HepG2 (cell line): ENCODE measurements around the gene HOXA13. TPM values are rescaled to one million over a fixed set of nuclear protein-coding genes. Genes with fewer than 3 reads are reported as not detected.
A peak's percentile ranks its signal among the peaks of the same experiment; 100 is the strongest.

ENCODE experiments used
- BORCS8-MEF2B ChIP-seq: sonication (generic); formaldehyde crosslinking; IDR thresholded peaks from 2 replicates; pipeline ENCODE4 v1.8.0; 2022; ENCODE audit warnings: mild to moderate bottlenecking, missing genetic modification reagents
- DPF2 ChIP-seq: sonication (generic); formaldehyde crosslinking; IDR thresholded peaks from 2 replicates; pipeline ENCODE4 v1.4.0; 2020; ENCODE audit warnings: mild to moderate bottlenecking, low read depth, missing genetic modification reagents, borderline replicate concordance
- HNF4G ChIP-seq, 2 experiments: sonication (generic) in 1 of 2; formaldehyde crosslinking in 1 of 2; IDR thresholded peaks; 2 replicates each; pipeline versions ENCODE4 v1.4.0 to v1.6.1; 2011 to 2020; ENCODE audit warnings: borderline replicate concordance in 2 of 2, low read depth in 2 of 2, mild to moderate bottlenecking in 2 of 2, low read length in 1 of 2, missing genetic modification reagents in 1 of 2, moderate library complexity in 1 of 2
- JUND ChIP-seq: sonication (generic); formaldehyde crosslinking; IDR thresholded peaks from 2 replicates; pipeline ENCODE4 v1.8.0; 2022; ENCODE audit warnings: mild to moderate bottlenecking, missing genetic modification reagents
- KAT8 ChIP-seq: IDR thresholded peaks from 2 replicates; pipeline ENCODE4 v1.6.1; 2016; ENCODE audit warnings: missing genetic modification reagents, missing compliant biosample characterization
- MBD4 ChIP-seq: IDR thresholded peaks from 2 replicates; pipeline ENCODE4 v1.6.1; 2012; ENCODE audit warnings: low read length, inconsistent platforms, borderline replicate concordance
- POLR2AphosphoS2 ChIP-seq: IDR thresholded peaks from 2 replicates; pipeline ENCODE4 v1.6.1; 2011; ENCODE audit warnings: low read depth, low read length, improper control_type of control experiment
- TEAD3 ChIP-seq: optimal IDR thresholded peaks from 2 replicates; pipeline ENCODE3; 2016; ENCODE audit warnings: borderline replicate concordance
- ZKSCAN8 ChIP-seq: IDR thresholded peaks from 2 replicates; pipeline ENCODE4 v1.6.1; 2016; ENCODE audit warnings: borderline replicate concordance, missing genetic modification reagents, missing compliant biosample characterization
- ZNF20 ChIP-seq: sonication (generic); formaldehyde crosslinking; IDR thresholded peaks from 2 replicates; pipeline ENCODE4 v1.4.0; 2020; ENCODE audit warnings: mild to moderate bottlenecking, moderate library complexity, missing genetic modification reagents
- ZNF34 ChIP-seq: sonication (generic); formaldehyde crosslinking; IDR thresholded peaks from 2 replicates; pipeline ENCODE4 v1.4.0; 2020; ENCODE audit warnings: mild to moderate bottlenecking, missing genetic modification reagents, borderline replicate concordance
- ZSCAN30 ChIP-seq: sonication (generic); formaldehyde crosslinking; IDR thresholded peaks from 2 replicates; pipeline ENCODE4 v1.5.0; 2020; ENCODE audit warnings: mild to moderate bottlenecking, missing genetic modification reagents
- polyA plus RNA-seq, 8 experiments: library from polyadenylated mRNA; depleted of rRNA in 3 of 8; stranded (reverse) in 7 of 8; unstranded in 1 of 8; fragments of >200 nt; fragmentation: Illumina TruSeq in 4 of 8; extraction: Trizol in 4 of 8; gene quantifications; 2 replicates each; pipeline versions ENCODE4 v1.2.1 to v1.2.3, GENCODE V29; 2011 to 2016; ENCODE audit warnings: low read depth in 4 of 8, missing spikeins in 1 of 8, mixed read lengths in 1 of 8; ENCODE audit not compliant: insufficient read depth in 1 of 8
- total RNA-seq, 5 experiments: library from RNA; depleted of rRNA; stranded (reverse); fragments of >200 nt; fragmentation: Illumina TruSeq; extraction: Trizol; gene quantifications; 2 replicates each; pipeline ENCODE4 v1.2.3, GENCODE V29; 2016; ENCODE audit warnings: low read depth in 1 of 5
- TF ChIP-seq, protein P1 (sequence below): sonication (generic); formaldehyde crosslinking; IDR thresholded peaks from 2 replicates; pipeline ENCODE4 v1.5.1; 2020; ENCODE audit warnings: mild to moderate bottlenecking, missing genetic modification reagents, moderate library complexity
- TF ChIP-seq, protein P2 (sequence below): sonication (generic); formaldehyde crosslinking; IDR thresholded peaks from 2 replicates; pipeline ENCODE4 v1.4.0; 2020; ENCODE audit warnings: missing genetic modification reagents
- TF ChIP-seq, protein P3 (sequence below): sonication (generic); formaldehyde crosslinking; IDR thresholded peaks from 2 replicates; pipeline ENCODE4 v1.4.0; 2020; ENCODE audit warnings: missing genetic modification reagents, borderline replicate concordance
- TF ChIP-seq, protein P4 (sequence below): sonication (generic); formaldehyde crosslinking; IDR thresholded peaks from 2 replicates; pipeline ENCODE4 v1.4.0; 2020; ENCODE audit warnings: mild to moderate bottlenecking, missing genetic modification reagents
- TF ChIP-seq, protein P5 (sequence below): sonication (generic); formaldehyde crosslinking; IDR thresholded peaks from 2 replicates; pipeline ENCODE4 v1.4.0; 2020; ENCODE audit warnings: missing genetic modification reagents

HOXA13 gene
- total and polyA plus RNA-seq, 2 of the 13 experiments (the other 11 are each of a cell fraction or from before 2014, with no cell fraction given) = 0.01 to 0.04 TPM

DNA sequence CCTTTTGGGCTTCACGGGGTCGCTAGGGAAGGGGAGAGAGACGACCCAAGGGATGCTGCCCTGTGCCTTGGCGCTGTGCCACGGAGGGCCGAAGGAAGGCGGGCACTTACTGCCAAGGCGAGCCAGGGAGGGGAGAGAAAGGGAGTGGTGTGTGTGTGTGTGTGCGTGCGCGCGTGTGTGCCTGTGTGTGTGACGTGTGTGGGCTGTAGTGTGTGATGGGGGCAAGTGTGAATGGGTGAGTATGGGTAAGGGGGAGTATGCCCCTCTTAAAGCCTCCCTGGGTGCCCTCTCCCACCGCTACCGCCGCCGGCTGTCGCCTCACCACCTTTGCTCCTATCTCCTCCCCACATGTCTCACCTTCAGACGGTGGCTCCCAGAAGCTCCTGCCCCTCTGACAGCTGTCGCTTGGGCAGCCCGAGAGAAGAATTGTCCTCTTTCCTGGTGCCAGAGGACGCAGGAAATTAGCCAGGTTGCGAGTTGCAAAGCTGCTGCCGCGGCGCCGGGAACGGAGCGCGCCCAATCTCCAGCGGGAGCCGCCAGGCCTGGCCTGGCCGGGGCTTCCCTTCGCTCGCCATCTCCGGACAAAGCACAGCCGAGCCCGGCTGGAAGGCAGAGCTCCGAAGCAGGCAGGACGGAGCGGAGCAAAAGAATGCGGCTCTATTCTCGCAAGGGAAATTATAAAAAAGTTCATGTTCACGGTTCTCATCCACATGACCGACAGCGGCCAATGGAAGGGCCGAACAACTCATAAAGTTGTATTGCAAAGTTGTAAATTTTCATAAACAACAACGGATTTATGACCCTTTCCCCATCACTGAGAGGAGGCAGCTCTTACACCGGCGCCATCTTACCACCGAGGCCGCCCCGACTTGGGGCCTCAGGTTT lies 47.7 kb downstream of the HOXA13 start, which contains the start of gene HOXA3 (continued):
- TF ChIP-seq, protein P1, sequence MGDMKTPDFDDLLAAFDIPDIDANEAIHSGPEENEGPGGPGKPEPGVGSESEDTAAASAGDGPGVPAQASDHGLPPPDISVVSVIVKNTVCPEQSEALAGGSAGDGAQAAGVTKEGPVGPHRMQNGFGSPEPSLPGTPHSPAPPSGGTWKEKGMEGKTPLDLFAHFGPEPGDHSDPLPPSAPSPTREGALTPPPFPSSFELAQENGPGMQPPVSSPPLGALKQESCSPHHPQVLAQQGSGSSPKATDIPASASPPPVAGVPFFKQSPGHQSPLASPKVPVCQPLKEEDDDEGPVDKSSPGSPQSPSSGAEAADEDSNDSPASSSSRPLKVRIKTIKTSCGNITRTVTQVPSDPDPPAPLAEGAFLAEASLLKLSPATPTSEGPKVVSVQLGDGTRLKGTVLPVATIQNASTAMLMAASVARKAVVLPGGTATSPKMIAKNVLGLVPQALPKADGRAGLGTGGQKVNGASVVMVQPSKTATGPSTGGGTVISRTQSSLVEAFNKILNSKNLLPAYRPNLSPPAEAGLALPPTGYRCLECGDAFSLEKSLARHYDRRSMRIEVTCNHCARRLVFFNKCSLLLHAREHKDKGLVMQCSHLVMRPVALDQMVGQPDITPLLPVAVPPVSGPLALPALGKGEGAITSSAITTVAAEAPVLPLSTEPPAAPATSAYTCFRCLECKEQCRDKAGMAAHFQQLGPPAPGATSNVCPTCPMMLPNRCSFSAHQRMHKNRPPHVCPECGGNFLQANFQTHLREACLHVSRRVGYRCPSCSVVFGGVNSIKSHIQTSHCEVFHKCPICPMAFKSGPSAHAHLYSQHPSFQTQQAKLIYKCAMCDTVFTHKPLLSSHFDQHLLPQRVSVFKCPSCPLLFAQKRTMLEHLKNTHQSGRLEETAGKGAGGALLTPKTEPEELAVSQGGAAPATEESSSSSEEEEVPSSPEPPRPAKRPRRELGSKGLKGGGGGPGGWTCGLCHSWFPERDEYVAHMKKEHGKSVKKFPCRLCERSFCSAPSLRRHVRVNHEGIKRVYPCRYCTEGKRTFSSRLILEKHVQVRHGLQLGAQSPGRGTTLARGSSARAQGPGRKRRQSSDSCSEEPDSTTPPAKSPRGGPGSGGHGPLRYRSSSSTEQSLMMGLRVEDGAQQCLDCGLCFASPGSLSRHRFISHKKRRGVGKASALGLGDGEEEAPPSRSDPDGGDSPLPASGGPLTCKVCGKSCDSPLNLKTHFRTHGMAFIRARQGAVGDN (CRISPR knock-in tag) = peak; percentile 39; the same call in 1 of the 2 replicates
- TF ChIP-seq, protein P2, sequence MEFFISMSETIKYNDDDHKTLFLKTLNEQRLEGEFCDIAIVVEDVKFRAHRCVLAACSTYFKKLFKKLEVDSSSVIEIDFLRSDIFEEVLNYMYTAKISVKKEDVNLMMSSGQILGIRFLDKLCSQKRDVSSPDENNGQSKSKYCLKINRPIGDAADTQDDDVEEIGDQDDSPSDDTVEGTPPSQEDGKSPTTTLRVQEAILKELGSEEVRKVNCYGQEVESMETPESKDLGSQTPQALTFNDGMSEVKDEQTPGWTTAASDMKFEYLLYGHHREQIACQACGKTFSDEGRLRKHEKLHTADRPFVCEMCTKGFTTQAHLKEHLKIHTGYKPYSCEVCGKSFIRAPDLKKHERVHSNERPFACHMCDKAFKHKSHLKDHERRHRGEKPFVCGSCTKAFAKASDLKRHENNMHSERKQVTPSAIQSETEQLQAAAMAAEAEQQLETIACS (CRISPR knock-in tag) = no peak
- TF ChIP-seq KAT8 (no peak), BORCS8-MEF2B (CRISPR knock-in tag) (no peak), DPF2 (CRISPR knock-in tag) (no peak), JUND (CRISPR knock-in tag) (no peak), TEAD3 (CRISPR knock-in tag) (no peak), ZKSCAN8 (no peak), POLR2AphosphoS2 (no peak), ZNF20 (CRISPR knock-in tag) (no peak), ZNF34 (CRISPR knock-in tag) (no peak), ZSCAN30 (CRISPR knock-in tag) (no peak), HNF4G (IDR thresholded peaks at IDR 0.05; ENCODE audit: borderline replicate concordance, low read depth, low read length) (no peak), HNF4G (CRISPR knock-in tag; IDR thresholded peaks at IDR 0.05; ENCODE audit: borderline replicate concordance, low read depth) (no peak), MBD4 (no peak)
- TF ChIP-seq, protein P3, sequence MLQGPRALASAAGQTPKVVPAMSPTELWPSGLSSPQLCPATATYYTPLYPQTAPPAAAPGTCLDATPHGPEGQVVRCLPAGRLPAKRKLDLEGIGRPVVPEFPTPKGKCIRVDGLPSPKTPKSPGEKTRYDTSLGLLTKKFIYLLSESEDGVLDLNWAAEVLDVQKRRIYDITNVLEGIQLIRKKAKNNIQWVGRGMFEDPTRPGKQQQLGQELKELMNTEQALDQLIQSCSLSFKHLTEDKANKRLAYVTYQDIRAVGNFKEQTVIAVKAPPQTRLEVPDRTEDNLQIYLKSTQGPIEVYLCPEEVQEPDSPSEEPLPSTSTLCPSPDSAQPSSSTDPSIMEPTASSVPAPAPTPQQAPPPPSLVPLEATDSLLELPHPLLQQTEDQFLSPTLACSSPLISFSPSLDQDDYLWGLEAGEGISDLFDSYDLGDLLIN = no peak
- TF ChIP-seq, protein P4, sequence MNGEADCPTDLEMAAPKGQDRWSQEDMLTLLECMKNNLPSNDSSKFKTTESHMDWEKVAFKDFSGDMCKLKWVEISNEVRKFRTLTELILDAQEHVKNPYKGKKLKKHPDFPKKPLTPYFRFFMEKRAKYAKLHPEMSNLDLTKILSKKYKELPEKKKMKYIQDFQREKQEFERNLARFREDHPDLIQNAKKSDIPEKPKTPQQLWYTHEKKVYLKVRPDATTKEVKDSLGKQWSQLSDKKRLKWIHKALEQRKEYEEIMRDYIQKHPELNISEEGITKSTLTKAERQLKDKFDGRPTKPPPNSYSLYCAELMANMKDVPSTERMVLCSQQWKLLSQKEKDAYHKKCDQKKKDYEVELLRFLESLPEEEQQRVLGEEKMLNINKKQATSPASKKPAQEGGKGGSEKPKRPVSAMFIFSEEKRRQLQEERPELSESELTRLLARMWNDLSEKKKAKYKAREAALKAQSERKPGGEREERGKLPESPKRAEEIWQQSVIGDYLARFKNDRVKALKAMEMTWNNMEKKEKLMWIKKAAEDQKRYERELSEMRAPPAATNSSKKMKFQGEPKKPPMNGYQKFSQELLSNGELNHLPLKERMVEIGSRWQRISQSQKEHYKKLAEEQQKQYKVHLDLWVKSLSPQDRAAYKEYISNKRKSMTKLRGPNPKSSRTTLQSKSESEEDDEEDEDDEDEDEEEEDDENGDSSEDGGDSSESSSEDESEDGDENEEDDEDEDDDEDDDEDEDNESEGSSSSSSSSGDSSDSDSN (CRISPR knock-in tag) = peak; percentile 61; the same call in 1 of the 2 replicates
- TF ChIP-seq, protein P5, sequence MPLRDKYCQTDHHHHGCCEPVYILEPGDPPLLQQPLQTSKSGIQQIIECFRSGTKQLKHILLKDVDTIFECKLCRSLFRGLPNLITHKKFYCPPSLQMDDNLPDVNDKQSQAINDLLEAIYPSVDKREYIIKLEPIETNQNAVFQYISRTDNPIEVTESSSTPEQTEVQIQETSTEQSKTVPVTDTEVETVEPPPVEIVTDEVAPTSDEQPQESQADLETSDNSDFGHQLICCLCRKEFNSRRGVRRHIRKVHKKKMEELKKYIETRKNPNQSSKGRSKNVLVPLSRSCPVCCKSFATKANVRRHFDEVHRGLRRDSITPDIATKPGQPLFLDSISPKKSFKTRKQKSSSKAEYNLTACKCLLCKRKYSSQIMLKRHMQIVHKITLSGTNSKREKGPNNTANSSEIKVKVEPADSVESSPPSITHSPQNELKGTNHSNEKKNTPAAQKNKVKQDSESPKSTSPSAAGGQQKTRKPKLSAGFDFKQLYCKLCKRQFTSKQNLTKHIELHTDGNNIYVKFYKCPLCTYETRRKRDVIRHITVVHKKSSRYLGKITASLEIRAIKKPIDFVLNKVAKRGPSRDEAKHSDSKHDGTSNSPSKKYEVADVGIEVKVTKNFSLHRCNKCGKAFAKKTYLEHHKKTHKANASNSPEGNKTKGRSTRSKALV (CRISPR knock-in tag) = peak; percentile 80; the same call in 1 of the 2 replicates
